SK-N-SH treated with all-trans-retinoic acid at 6 μM for 48 hours (cell line): ENCODE data around the gene LCMT1.

Experiments
- ARNTL ChIP-seq: fragments of 450-650 bp; formaldehyde crosslinking; IDR thresholded peaks from 2 replicates; pipeline ENCODE4 v1.5.0; 2020; ENCODE audit warnings: low read depth, mild to moderate bottlenecking, moderate library complexity, borderline replicate concordance
- CSDC2 ChIP-seq: fragments of 250-450 bp; sonication (Bioruptor Pico); IDR thresholded peaks from 2 replicates; pipeline ENCODE4 v1.5.0; 2020; ENCODE audit warnings: mild to moderate bottlenecking, moderate library complexity
- CSRNP3 ChIP-seq: fragments of 250-450 bp; sonication (Bioruptor Pico); IDR thresholded peaks from 2 replicates; pipeline ENCODE4 v1.5.1; 2021; ENCODE audit warnings: mild to moderate bottlenecking, moderate library complexity
- SNAI2 ChIP-seq: fragments of 250-450 bp; sonication (Bioruptor Pico); IDR thresholded peaks from 2 replicates; pipeline ENCODE4 v1.5.0; 2020; ENCODE audit warnings: mild to moderate bottlenecking, moderate library complexity
- TCF4 ChIP-seq: fragments of 250-450 bp; sonication (Bioruptor Pico); IDR thresholded peaks from 2 replicates; pipeline ENCODE4 v1.8.0; 2021; ENCODE audit warnings: mild to moderate bottlenecking, moderate library complexity, borderline replicate concordance
- ZC3H10 ChIP-seq: fragments of 250-450 bp; sonication (Bioruptor Pico); IDR thresholded peaks from 2 replicates; pipeline ENCODE4 v1.5.1; 2021; ENCODE audit warnings: mild to moderate bottlenecking, moderate library complexity
- ZFP3 ChIP-seq: fragments of 250-450 bp; sonication (Bioruptor Pico); IDR thresholded peaks from 2 replicates; pipeline ENCODE4 v1.5.0; 2020; ENCODE audit warnings: mild to moderate bottlenecking, moderate library complexity
- ZFP30 ChIP-seq: fragments of 450-650 bp; formaldehyde crosslinking; IDR thresholded peaks from 2 replicates; pipeline ENCODE4 v1.5.0; 2022; ENCODE audit warnings: mild to moderate bottlenecking, moderate library complexity
- ZNF8 ChIP-seq: fragments of 450-650 bp; formaldehyde crosslinking; IDR thresholded peaks from 2 replicates; pipeline ENCODE4 v1.5.0; 2020; ENCODE audit warnings: mild to moderate bottlenecking, moderate library complexity

- TF ChIP-seq SNAI2 (CRISPR knock-in tag): no peak
- TF ChIP-seq ARNTL: no peak
- TF ChIP-seq ZFP3 (CRISPR knock-in tag): no peak
- no peak for TF ChIP-seq CSDC2 (CRISPR knock-in tag)
- TF ChIP-seq ZNF8: no peak
- no peak for TF ChIP-seq TCF4 (CRISPR knock-in tag)
- no peak for TF ChIP-seq ZC3H10
- TF ChIP-seq CSRNP3 (CRISPR knock-in tag): no peak
- TF ChIP-seq ZFP30 (CRISPR knock-in tag): no peak
These were observed 13.0 kb downstream of the LCMT1 start for GRCh38 chr16:25124503-25124902.
